Upper lobe of left lung (tissue), 6 donors: ENCODE data around the gene HMGB2. TPM values are rescaled to one million over a fixed set of nuclear protein-coding genes. Genes with fewer than 3 reads are reported as not detected.

ENCODE experiments used
- ATAC-seq, 2 donors: fragments of 200-7000 bp; cut with Tn5 transposase; one replicate each; pipeline ENCODE4 v1.9.1; 2022; ENCODE audit warnings: mild to moderate bottlenecking in 2 of 2, moderate library complexity in 2 of 2; ENCODE audit not compliant: low FRiP score in 2 of 2
- DNase-seq, 2 donors: peaks; one replicate each; pipeline ENCODE4 v3.0.0-alpha.2; 2019 to 2020
- H3K27ac ChIP-seq, 4 donors: fragments of 200-600 bp; sonication (generic); one replicate each; pipeline ENCODE4 v1.5.1; 2016 to 2019
- H3K27me3 ChIP-seq, 4 donors: fragments of 200-600 bp; sonication (generic); one replicate each; pipeline ENCODE4 v1.5.1; 2017 to 2019
- H3K36me3 ChIP-seq, 4 donors: fragments of 200-600 bp; sonication (generic); one replicate each; pipeline ENCODE4 v1.5.1; 2016 to 2019
- H3K4me1 ChIP-seq, 4 donors: fragments of 200-600 bp; sonication (generic); one replicate each; pipeline ENCODE4 v1.5.1; 2018 to 2019
- H3K4me3 ChIP-seq, 4 donors: fragments of 200-600 bp; sonication (generic); one replicate each; pipeline ENCODE4 v1.5.1; 2017 to 2019; ENCODE audit warnings: mild to moderate bottlenecking in 2 of 4, moderate library complexity in 1 of 4
- H3K9me3 ChIP-seq, 4 donors: fragments of 200-600 bp; sonication (generic); one replicate each; pipeline ENCODE4 v1.5.1; 2018 to 2019
- EP300 ChIP-seq, 4 donors: sonication (generic); formaldehyde crosslinking; IDR thresholded peaks; one replicate each; pipeline ENCODE4 v1.5.1; 2017; ENCODE audit warnings: antibody characterized with exemption in 4 of 4, control low read depth in 2 of 4
- POLR2A ChIP-seq, 4 donors: fragments of 450-650 bp; IDR thresholded peaks; one replicate each; pipeline ENCODE4 v1.5.1; 2016 to 2017; ENCODE audit warnings: antibody characterized with exemption in 4 of 4, mild to moderate bottlenecking in 2 of 4
- POLR2AphosphoS5 ChIP-seq, 2 donors: sonication (generic); formaldehyde crosslinking; IDR thresholded peaks; one replicate each; pipeline ENCODE4 v1.5.1; 2017; ENCODE audit warnings: antibody characterized with exemption in 2 of 2
- WGBS, 2 donors: methylation state at CpG; one replicate each; pipeline ENCODE4 v1.1.5; 2017 to 2018; 5-methylcytosine and 5-hydroxymethylcytosine counted together
- total RNA-seq, 6 donors: library from RNA; depleted of rRNA in 4 of 6; stranded (reverse); fragments of >200 nt in 4 of 6; gene quantifications; one replicate each; pipeline versions ENCODE4 v1.1.0 to v1.2.1, GENCODE V29; 2016 to 2021
- TF ChIP-seq, protein P1 (sequence below), 6 experiments: fragments of 450-650 bp in 4 of 6; fragments of 200-600 bp in 2 of 6; sonication (generic) in 2 of 6; IDR thresholded peaks; one replicate each; pipeline ENCODE4 v1.5.1; 2016 to 2019; ENCODE audit warnings: antibody characterized with exemption in 6 of 6
- donor health status: DM: no; HTN: no; CAD: no; lungs with moderate emphysema.
- donor health status: DM: no; HTN: yes; CAD: no; lungs with severe emphysema.

The HMGB2 gene
- total RNA-seq, 6 donors from 2014 or later = 37.5 to 72.7 (median 54.8) TPM

DNA sequence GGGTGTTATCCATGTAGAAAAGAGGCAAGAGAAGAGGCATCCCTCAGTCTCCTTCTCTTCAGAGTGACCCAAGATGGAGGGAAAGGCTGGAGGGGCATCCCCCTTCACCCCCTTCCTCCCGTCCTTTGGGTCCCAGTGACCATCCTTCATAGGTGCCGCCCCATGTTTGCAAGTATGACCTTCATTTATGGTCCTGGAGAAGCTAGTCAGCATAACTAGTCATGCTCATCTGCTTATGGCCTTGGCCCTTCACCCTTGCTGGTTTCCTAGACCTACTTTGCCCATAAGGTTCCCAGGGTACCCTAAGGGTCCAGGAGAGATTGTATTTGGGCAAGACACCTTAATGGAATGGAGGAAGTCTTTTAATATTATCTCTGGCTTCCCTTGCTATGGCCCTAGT is 46.7 kb downstream of the HMGB2 start:
- 95 to 96% methylated on average over 2 of the region's 2 CpGs for WGBS, 2 donors
- H3K36me3 ChIP-seq = no peaks in the 10 kb centered on the region

GRCh38 chr4:173284463-173284862 is 49.7 kb downstream of the HMGB2 start:
- no peaks in the 10 kb centered on the region for H3K4me1 ChIP-seq
- DNase-seq (no peak), ATAC-seq (no peak)
- no peak overlapping the region for H3K4me3 ChIP-seq
- peaks cover 6 to 44% (median 27%) of the 10 kb centered on the region in 4 donors for H3K9me3 ChIP-seq
- no peaks in the 10 kb centered on the region for H3K36me3 ChIP-seq
- TF ChIP-seq EP300 (IDR thresholded peaks at IDR 0.05) = no peak
- TF ChIP-seq, protein P1, sequence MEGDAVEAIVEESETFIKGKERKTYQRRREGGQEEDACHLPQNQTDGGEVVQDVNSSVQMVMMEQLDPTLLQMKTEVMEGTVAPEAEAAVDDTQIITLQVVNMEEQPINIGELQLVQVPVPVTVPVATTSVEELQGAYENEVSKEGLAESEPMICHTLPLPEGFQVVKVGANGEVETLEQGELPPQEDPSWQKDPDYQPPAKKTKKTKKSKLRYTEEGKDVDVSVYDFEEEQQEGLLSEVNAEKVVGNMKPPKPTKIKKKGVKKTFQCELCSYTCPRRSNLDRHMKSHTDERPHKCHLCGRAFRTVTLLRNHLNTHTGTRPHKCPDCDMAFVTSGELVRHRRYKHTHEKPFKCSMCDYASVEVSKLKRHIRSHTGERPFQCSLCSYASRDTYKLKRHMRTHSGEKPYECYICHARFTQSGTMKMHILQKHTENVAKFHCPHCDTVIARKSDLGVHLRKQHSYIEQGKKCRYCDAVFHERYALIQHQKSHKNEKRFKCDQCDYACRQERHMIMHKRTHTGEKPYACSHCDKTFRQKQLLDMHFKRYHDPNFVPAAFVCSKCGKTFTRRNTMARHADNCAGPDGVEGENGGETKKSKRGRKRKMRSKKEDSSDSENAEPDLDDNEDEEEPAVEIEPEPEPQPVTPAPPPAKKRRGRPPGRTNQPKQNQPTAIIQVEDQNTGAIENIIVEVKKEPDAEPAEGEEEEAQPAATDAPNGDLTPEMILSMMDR (IDR thresholded peaks at IDR 0.05) = no peak
- TF ChIP-seq POLR2AphosphoS5 (IDR thresholded peaks at IDR 0.05) = no peak
- no peak for TF ChIP-seq POLR2A (IDR thresholded peaks at IDR 0.05)
- H3K27ac ChIP-seq = no peak overlapping the region
- H3K27me3 ChIP-seq = no peaks in the 10 kb centered on the region

More for the DNA sequence above, 46.7 kb downstream of the HMGB2 start:
- no peaks in the 10 kb centered on the region for H3K4me1 ChIP-seq
- no peaks in the 10 kb centered on the region for H3K27me3 ChIP-seq
- ATAC-seq (no peak), DNase-seq (no peak)
- no peak for TF ChIP-seq EP300 (IDR thresholded peaks at IDR 0.05)
- no peak for TF ChIP-seq POLR2A (IDR thresholded peaks at IDR 0.05)
- TF ChIP-seq, protein P1 (IDR thresholded peaks at IDR 0.05) = no peak
- TF ChIP-seq POLR2AphosphoS5 (IDR thresholded peaks at IDR 0.05) = no peak
- H3K9me3 ChIP-seq = peaks cover 6 to 44% (median 27%) of the 10 kb centered on the region in 4 donors
- H3K4me3 ChIP-seq = no peak overlapping the region
- H3K27ac ChIP-seq = no peak overlapping the region

DNA sequence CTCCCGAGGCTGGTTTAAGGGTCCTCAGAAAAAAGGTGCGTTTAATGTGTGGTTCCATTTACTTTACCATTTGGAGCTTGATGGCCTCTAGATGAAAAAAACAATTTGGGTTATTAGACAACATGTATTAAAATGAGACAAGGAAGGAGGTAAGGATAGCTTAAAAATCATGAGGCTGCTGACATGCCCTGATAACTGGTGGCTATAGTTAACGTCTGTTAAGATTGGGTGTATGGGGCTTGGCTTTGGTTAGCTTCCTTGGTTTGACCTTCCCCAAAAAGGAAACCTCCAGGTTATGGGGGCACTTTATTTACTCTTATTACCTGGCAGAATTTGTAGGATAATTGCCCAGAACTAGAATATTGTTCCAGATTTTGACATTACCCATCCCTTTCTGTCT is 51.5 kb downstream of the HMGB2 start:
- Histone ChIP-seq H3K4me3 (no peak overlapping the region), H3K36me3 (no peaks in the 10 kb centered on the region), H3K9me3 (peaks cover 6 to 42% (median 27%) of the 10 kb centered on the region in 4 donors), H3K27me3 (no peaks in the 10 kb centered on the region), H3K4me1 (no peaks in the 10 kb centered on the region), H3K27ac (no peak overlapping the region)
- DNase-seq (no peak), ATAC-seq (no peak)
- TF ChIP-seq, protein P1 (IDR thresholded peaks at IDR 0.05) = no peak
- TF ChIP-seq POLR2AphosphoS5 (IDR thresholded peaks at IDR 0.05) = no peak
- TF ChIP-seq EP300 (IDR thresholded peaks at IDR 0.05) = no peak
- no peak for TF ChIP-seq POLR2A (IDR thresholded peaks at IDR 0.05)
- 75 to 88% methylated on average over 3 of the region's 3 CpGs for WGBS, 2 donors

GRCh38 chr4:173282256-173282562 is 51.9 kb downstream of the HMGB2 start:
- Histone ChIP-seq H3K36me3 (no peaks in the 10 kb centered on the region), H3K4me1 (no peaks in the 10 kb centered on the region), H3K27ac (no peak overlapping the region), H3K9me3 (peaks cover 6 to 38% (median 24%) of the 10 kb centered on the region in 4 donors), H3K4me3 (no peak overlapping the region), H3K27me3 (no peaks in the 10 kb centered on the region)
- DNase-seq (no peak), ATAC-seq (no peak)
- TF ChIP-seq EP300 (IDR thresholded peaks at IDR 0.05) = no peak
- TF ChIP-seq POLR2A (IDR thresholded peaks at IDR 0.05) = no peak
- no peak for TF ChIP-seq POLR2AphosphoS5 (IDR thresholded peaks at IDR 0.05)
- TF ChIP-seq, protein P1 (IDR thresholded peaks at IDR 0.05) = no peak
- WGBS, 2 donors = 84% methylated on average over 4 of the region's 4 CpGs

- TF ChIP-seq EP300 (IDR thresholded peaks at IDR 0.05) = no peak
- TF ChIP-seq, protein P1 (IDR thresholded peaks at IDR 0.05) = no peak
- no peak for TF ChIP-seq POLR2AphosphoS5 (IDR thresholded peaks at IDR 0.05)
- TF ChIP-seq POLR2A (IDR thresholded peaks at IDR 0.05) = no peak
- WGBS, 2 donors = 78% methylated on average over 14 of the region's 14 CpGs
- DNase-seq (no peak), ATAC-seq (peak; percentile 24 to 49)
- H3K4me1 ChIP-seq = no peaks in the 10 kb centered on the region
- no peak overlapping the region for H3K4me3 ChIP-seq
- H3K27ac ChIP-seq = no peak overlapping the region
- no peaks in the 10 kb centered on the region for H3K27me3 ChIP-seq
- H3K9me3 ChIP-seq = peaks cover 6 to 35% (median 20%) of the 10 kb centered on the region in 4 donors
- no peaks in the 10 kb centered on the region for H3K36me3 ChIP-seq
Measured at GRCh38 chr4:173281406-173282255, 52.5 kb downstream of the HMGB2 start.
